Astrocyte of the spinal cord (primary cell): ENCODE measurements around the gene MED15.
"Not testable (repeated sequence)": the region's sequence is repeated elsewhere in the genome, so short reads cannot be mapped to it uniquely, and the experiment has no call there.

Source experiments
- DNase-seq: peaks from one replicate; pipeline ENCODE4 v3.0.0; 2011; ENCODE audit warnings: low read depth, low spot score
- H3K4me3 ChIP-seq: 2 replicates; pipeline ENCODE4 v1.5.1; 2011; ENCODE audit warnings: low read depth, mild to moderate bottlenecking, low read length, moderate library complexity
- CTCF ChIP-seq: IDR thresholded peaks from 2 replicates; pipeline ENCODE4 v1.5.1; 2012; ENCODE audit warnings: low read depth, mild to moderate bottlenecking, low read length, inconsistent platforms
- in situ Hi-C: cut with HindIII; loops from 2 replicates; pipeline ENCODE4 v1.10.0; 2017; ENCODE audit warnings: low sequenced_read_pairs

Gene MED15

GRCh38 chr22:20464912-20465758 is 42.3 kb upstream of the MED15 start:
- DNase-seq, result no peak
- TF ChIP-seq CTCF, result no peak
- H3K4me3 ChIP-seq, result no peak overlapping the region
- in situ Hi-C loops, result no loop called here

- no peak for TF ChIP-seq CTCF
- DNase-seq, result no peak
- H3K4me3 ChIP-seq, result no peak overlapping the region
- in situ Hi-C loops, result no loop called here
Observed at GRCh38 chr22:20465759-20466077, 41.7 kb upstream of the MED15 start.

GRCh38 chr22:20466659-20467379 is 40.6 kb upstream of the MED15 start:
- no peak for DNase-seq
- H3K4me3 ChIP-seq, result no peak overlapping the region
- TF ChIP-seq CTCF, result no peak
- in situ Hi-C loops, result no loop called here

DNA sequence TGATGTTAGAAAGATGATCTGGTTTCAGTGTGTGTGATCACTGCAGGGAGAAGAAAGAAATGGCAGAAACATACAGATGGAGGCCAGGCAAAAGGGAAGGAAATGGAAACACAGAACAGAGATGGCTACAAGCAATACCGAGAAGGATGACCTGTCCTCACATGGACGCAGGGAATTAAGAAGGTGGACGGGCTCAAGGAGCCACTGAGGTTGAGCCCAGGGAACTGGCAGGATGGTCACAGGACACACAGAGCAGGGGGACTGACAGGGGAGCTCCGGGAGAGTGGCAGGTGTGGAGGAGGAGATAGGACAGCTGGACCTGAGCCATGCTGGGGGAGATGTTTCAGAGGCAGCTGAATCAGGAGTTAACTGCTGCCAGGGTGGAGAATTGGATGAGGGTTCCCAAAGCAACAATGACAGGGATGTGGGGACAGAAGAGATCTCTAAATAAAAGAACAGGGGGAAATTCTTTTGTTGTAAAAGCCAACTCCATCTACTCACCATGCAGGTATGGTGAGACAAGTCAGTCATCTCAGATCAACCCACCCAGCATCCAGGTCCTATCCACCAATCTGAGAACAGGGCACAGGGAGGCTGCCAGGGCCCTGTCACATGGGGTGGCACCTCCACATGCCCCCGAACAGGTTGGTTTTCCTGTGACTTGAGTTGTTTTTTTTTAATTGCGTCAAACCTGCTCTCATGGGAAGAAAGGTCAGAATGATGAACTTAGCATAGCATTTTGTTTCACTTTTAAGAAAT is 38.1 kb upstream of the MED15 start:
- in situ Hi-C loops, result no loop called here
- H3K4me3 ChIP-seq, result no peak overlapping the region
- no peak for TF ChIP-seq CTCF
- no peak for DNase-seq

- in situ Hi-C loops, DNase-seq: not testable (repeated sequence)
Observed at GRCh38 chr22:20470525-20470924, 36.9 kb upstream of the MED15 start.

DNA sequence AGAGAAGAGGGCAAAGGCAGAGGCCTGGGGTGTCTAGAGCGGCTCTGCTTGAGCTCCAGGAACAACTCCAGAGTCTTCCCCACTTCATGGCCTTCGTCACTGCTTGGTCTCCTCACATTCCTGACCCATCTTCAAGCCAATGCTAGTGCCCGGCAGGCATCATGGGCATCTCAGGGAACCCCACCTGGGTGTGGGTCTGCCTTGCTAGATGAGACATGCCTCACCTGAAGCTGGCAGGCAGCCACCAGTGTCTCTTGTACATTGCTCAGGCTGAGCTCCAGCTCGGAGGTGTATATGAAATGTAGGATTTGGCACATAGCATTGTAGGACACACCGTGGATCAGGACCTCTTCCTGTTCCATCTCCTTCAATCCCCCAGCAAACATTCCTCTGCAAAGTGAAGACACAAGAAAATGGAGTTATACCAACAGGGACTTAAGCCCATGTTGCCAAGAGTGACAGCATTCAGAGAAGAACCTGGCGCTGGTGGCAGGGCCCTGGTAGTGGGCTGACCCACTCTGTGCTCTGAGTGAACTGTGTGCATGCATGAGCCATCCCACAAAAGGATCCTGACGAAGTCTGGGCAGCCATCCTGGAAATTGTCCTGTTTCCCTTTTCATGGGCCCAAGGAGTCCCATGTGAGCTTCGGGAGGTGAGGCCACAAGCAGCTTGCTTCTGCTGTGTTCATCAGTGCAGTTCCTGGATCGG is 36.1 kb upstream of the MED15 start:
- in situ Hi-C loops, result no loop called here
- H3K4me3 ChIP-seq, result no peak overlapping the region
- no peak for TF ChIP-seq CTCF
- DNase-seq, result no peak

More at GRCh38 chr22:20470525-20470924, 36.9 kb upstream of the MED15 start:
- not testable (repeated sequence) for H3K4me3 ChIP-seq
